Peyer's patch (tissue), 4 donors: ENCODE measurements around the gene HOXA5. TPM values are rescaled to one million over a fixed set of nuclear protein-coding genes. Genes with fewer than 3 reads are reported as not detected.
A peak's percentile ranks its signal among the peaks of the same experiment; 100 is the strongest.

Experiments
- DNase-seq, 3 donors: peaks; one replicate each; pipeline ENCODE4 v3.0.0-alpha.2; 2017 to 2019
- H3K27ac ChIP-seq, 4 donors: fragments of 200-600 bp; sonication (generic); one replicate each; pipeline ENCODE4 v1.5.1; 2016 to 2019
- H3K27me3 ChIP-seq, 2 donors: fragments of 200-600 bp; sonication (generic); one replicate each; pipeline ENCODE4 v1.5.1; 2019
- H3K36me3 ChIP-seq, 3 donors: fragments of 200-600 bp; sonication (generic); one replicate each; pipeline ENCODE4 v1.5.1; 2016 to 2019
- H3K4me1 ChIP-seq, 4 donors: fragments of 200-600 bp; sonication (generic); one replicate each; pipeline ENCODE4 v1.5.1; 2016 to 2019
- H3K4me3 ChIP-seq, 4 donors: fragments of 200-600 bp; sonication (generic); 1 replicate in 3 of 4; 2 replicates in 1 of 4; pipeline ENCODE4 v1.5.1; 2016 to 2019; ENCODE audit warnings: mild to moderate bottlenecking in 1 of 4
- H3K9me3 ChIP-seq, 4 donors: fragments of 200-600 bp; sonication (generic); one replicate each; pipeline ENCODE4 v1.5.1; 2016 to 2019; ENCODE audit warnings: mild to moderate bottlenecking in 1 of 4
- POLR2A ChIP-seq, 2 donors: fragments of 450-650 bp; IDR thresholded peaks; one replicate each; pipeline ENCODE4 v1.5.1; 2017; ENCODE audit warnings: antibody characterized with exemption in 2 of 2, mild to moderate bottlenecking in 2 of 2, moderate library complexity in 2 of 2
- total RNA-seq, 4 donors: library from RNA; depleted of rRNA; stranded (reverse); fragments of >200 nt; gene quantifications; one replicate each; pipeline ENCODE4 v1.1.0, GENCODE V29; 2016
- TF ChIP-seq, protein P1 (sequence below), 6 experiments: fragments of 450-650 bp in 4 of 6; fragments of 200-600 bp in 2 of 6; sonication (generic) in 1 of 6; IDR thresholded peaks; one replicate each; pipeline ENCODE4 v1.5.1; 2017 to 2019; ENCODE audit warnings: antibody characterized with exemption in 6 of 6, mild to moderate bottlenecking in 3 of 6, moderate library complexity in 1 of 6

HOXA5 gene
- total RNA-seq, 4 donors from 2014 or later, result 8.3 to 24.3 (median 20.1) TPM

DNA sequence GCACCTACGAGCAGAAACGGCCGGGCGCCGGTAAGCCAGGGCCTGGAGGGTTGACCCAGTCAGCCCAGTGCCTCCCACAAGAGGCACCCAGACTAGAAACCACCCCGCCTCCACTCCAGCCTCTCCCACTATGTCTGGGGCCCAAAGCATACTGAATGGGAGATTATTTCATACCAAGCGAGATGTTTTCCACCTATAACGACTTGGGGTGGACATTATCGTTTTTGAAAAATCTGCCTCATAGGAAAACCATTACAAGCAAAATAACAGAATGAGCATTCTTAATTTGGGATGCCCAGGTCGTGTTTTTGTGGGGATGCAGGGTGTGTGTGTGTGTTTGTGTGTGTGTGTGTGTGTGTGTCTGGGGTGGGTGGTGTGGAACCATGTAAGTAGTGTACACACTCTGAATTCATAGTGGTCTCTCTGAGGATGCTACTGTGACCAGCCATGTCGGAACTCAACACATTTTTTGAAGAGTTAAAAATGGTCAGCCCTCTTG is 2.5 kb upstream of the HOXA5 start:
- H3K27ac ChIP-seq, result peak overlapping the region; percentile 42 to 96 (median 79)
- DNase-seq, result no peak
- peak overlapping the region in 2 of 4 donors; percentile 37 to 75 for H3K4me3 ChIP-seq
- peaks cover 0 to 9% (median 0%) of the 10 kb centered on the region in 3 donors for H3K36me3 ChIP-seq
- no peaks in the 10 kb centered on the region for H3K9me3 ChIP-seq
- TF ChIP-seq, protein P1, sequence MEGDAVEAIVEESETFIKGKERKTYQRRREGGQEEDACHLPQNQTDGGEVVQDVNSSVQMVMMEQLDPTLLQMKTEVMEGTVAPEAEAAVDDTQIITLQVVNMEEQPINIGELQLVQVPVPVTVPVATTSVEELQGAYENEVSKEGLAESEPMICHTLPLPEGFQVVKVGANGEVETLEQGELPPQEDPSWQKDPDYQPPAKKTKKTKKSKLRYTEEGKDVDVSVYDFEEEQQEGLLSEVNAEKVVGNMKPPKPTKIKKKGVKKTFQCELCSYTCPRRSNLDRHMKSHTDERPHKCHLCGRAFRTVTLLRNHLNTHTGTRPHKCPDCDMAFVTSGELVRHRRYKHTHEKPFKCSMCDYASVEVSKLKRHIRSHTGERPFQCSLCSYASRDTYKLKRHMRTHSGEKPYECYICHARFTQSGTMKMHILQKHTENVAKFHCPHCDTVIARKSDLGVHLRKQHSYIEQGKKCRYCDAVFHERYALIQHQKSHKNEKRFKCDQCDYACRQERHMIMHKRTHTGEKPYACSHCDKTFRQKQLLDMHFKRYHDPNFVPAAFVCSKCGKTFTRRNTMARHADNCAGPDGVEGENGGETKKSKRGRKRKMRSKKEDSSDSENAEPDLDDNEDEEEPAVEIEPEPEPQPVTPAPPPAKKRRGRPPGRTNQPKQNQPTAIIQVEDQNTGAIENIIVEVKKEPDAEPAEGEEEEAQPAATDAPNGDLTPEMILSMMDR (IDR thresholded peaks at IDR 0.05), result no peak
- no peak for TF ChIP-seq POLR2A (IDR thresholded peaks at IDR 0.05)
- no peaks in the 10 kb centered on the region for H3K27me3 ChIP-seq
- H3K4me1 ChIP-seq, result peaks cover 0 to 36% (median 8%) of the 10 kb centered on the region in 4 donors

DNA sequence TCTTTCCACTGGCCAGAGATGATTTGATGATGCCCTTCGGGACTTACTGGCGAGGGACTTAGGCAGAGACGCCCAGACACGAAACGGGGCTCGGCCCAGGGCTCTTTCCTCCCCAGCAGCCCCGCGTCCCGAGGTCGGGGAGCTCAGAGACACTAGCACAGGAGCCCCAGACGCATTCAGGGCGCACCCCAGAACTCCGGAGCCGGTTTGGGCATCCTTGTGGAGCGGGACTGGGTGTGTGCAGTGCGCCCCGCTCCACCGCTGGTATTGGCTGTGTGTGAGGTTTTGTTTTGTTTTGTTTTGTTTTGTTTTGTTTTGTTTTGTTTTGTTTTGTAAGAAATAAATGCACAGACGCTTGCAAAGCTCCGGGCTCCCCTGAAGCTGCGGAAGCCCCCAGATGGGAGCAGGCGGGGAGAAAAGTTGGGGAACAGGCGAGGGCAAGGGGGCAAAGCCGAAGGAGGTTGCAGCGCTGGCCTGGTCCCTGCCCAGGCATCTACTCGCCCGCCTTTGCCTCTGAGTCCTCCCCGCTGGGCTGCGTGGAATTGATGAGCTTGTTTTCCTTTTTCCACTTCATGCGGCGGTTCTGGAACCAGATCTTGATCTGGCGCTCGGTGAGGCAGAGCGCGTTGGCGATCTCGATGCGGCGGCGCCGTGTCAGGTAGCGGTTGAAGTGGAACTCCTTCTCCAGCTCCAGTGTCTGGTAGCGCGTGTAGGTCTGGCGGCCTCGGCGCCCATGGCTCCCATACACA is 1.9 kb upstream of the HOXA5 start:
- TF ChIP-seq POLR2A (IDR thresholded peaks at IDR 0.05), result no peak
- TF ChIP-seq, protein P1 (IDR thresholded peaks at IDR 0.05), result no peak
- H3K27ac ChIP-seq, result peak overlapping the region; percentile 42 to 96 (median 79)
- H3K4me1 ChIP-seq, result peaks cover 0 to 36% (median 5%) of the 10 kb centered on the region in 4 donors
- peaks cover 0 to 9% (median 0%) of the 10 kb centered on the region in 3 donors for H3K36me3 ChIP-seq
- peak overlapping the region in 2 of 4 donors; percentile 70 to 75 for H3K4me3 ChIP-seq
- H3K27me3 ChIP-seq, result no peaks in the 10 kb centered on the region
- no peaks in the 10 kb centered on the region for H3K9me3 ChIP-seq
- DNase-seq, result peak; percentile 13 to 63 (median 46)

DNA sequence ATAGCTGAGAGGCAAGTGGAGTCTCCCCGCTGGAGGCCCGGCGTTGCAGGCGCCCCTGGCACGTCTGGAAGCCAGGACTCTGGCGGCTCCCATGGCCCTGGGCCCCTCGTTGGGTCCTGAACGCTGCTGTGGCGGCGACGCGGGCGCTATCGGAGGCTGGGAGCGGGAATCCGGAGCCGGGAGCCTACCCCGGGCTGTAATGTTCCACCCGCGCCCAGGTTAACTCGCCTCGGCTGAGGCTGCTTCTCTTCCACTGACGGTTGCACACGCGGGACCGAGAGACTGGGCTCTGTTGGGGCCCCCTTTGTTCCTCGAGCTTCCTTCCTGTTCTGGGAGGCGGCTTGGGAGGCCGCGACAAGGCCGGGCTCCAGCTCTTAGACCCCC is 1.3 kb upstream of the HOXA5 start:
- Histone ChIP-seq H3K4me3 (peak overlapping the region in 2 of 4 donors; percentile 70 to 75), H3K27me3 (no peaks in the 10 kb centered on the region), H3K36me3 (peaks cover 0 to 9% (median 0%) of the 10 kb centered on the region in 3 donors), H3K9me3 (no peaks in the 10 kb centered on the region), H3K27ac (peak overlapping the region; percentile 42 to 96 (median 79)), H3K4me1 (peaks cover 0 to 36% (median 5%) of the 10 kb centered on the region in 4 donors)
- TF ChIP-seq POLR2A (IDR thresholded peaks at IDR 0.05), result no peak
- TF ChIP-seq, protein P1 (IDR thresholded peaks at IDR 0.05), result no peak
- DNase-seq, result peak; percentile 10 to 61 (median 45)

DNA sequence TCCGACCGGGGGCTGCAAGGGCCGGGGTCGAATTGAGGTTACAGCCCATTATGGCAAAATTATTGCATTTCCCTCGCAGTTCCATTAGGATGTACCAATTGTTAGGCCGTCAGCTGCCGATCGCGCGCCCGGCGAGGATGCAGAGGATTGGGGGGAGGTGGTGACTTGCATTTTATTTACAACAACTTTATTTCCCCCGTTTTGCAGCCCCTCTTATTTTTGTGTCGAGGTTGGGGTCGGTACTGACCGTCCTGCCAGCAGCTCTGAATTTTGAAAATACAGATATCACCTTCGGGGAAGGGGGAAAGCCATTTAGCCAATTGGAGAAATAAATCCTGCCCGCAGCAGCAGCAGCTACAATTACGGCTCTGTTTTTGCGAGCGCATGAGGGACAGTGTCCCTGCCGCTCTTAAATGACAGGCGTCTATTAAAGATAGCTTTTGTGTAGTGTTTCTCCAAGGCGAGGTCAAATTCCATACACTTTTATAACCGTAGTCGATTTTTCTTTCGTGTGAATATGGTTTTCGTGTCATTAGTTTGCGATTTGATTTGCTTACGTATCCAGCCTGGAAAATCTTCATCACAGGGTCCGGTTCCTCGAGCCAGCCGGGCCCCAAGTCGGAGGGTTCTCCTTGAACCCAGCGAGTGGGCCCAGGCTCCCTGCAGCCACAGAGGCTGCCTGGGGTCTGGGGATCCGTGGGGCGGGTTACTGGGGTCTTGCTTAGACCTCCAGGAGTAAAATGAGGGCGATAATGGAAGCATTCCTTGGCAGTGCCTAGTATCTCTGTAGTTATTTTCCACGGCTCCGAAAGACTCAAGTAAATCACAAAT is 684 bp upstream of the HOXA5 start:
- H3K27me3 ChIP-seq, result no peaks in the 10 kb centered on the region
- H3K9me3 ChIP-seq, result no peaks in the 10 kb centered on the region
- DNase-seq, result peak in 2 of 3 donors; percentile 46 to 61
- peaks cover 0 to 36% (median 5%) of the 10 kb centered on the region in 4 donors for H3K4me1 ChIP-seq
- H3K36me3 ChIP-seq, result peaks cover 0 to 9% (median 0%) of the 10 kb centered on the region in 3 donors
- H3K27ac ChIP-seq, result peak overlapping the region; percentile 42 to 96 (median 79)
- peak; percentile 9 to 17 for TF ChIP-seq POLR2A (IDR thresholded peaks at IDR 0.05)
- TF ChIP-seq, protein P1 (IDR thresholded peaks at IDR 0.05), result no peak
- peak overlapping the region in 2 of 4 donors; percentile 70 to 75 for H3K4me3 ChIP-seq

DNA sequence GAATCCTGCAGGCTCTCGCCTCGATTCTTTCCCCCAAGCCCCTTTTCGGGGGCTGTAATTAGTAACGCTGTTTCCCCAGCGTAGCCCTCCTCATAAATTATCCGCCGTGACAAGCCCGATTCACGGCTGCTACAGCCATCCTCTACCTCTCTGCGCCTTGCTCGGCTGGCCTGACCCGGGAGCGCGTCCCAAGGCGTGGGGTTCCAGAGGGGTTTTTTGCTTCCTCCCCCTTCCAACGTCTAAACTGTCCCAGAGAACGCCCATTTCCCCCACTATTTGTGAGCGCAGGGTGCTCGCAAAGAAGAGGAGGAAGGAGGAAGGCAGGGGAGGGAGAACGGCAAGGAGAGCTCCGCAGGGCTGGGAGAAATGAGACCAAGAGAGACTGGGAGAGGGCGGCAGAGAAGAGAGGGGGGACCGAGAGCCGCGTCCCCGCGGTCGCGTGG is 880 bp downstream of the HOXA5 start:
- TF ChIP-seq, protein P1 (IDR thresholded peaks at IDR 0.05), result no peak
- no peaks in the 10 kb centered on the region for H3K9me3 ChIP-seq
- peak overlapping the region; percentile 40 to 75 (median 60) for H3K4me3 ChIP-seq
- no peaks in the 10 kb centered on the region for H3K27me3 ChIP-seq
- H3K36me3 ChIP-seq, result peaks cover 0 to 9% (median 0%) of the 10 kb centered on the region in 3 donors
- peaks cover 0 to 37% (median 1%) of the 10 kb centered on the region in 4 donors for H3K4me1 ChIP-seq
- peak overlapping the region; percentile 73 to 96 (median 84) for H3K27ac ChIP-seq
- peak in 2 of 3 donors; percentile 12 to 66 for DNase-seq
